HG03342 (cell line): ENCODE measurements around the gene CXCL16.

Source experiments
- ATAC-seq: cut with Tn5 transposase; IDR thresholded peaks from one replicate; pipeline ENCODE4 v1.9.1; 2021; ENCODE audit warnings: mild to moderate bottlenecking, moderate library complexity; ENCODE audit not compliant: unreplicated experiment

CXCL16 gene, protein sequence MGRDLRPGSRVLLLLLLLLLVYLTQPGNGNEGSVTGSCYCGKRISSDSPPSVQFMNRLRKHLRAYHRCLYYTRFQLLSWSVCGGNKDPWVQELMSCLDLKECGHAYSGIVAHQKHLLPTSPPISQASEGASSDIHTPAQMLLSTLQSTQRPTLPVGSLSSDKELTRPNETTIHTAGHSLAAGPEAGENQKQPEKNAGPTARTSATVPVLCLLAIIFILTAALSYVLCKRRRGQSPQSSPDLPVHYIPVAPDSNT

DNA sequence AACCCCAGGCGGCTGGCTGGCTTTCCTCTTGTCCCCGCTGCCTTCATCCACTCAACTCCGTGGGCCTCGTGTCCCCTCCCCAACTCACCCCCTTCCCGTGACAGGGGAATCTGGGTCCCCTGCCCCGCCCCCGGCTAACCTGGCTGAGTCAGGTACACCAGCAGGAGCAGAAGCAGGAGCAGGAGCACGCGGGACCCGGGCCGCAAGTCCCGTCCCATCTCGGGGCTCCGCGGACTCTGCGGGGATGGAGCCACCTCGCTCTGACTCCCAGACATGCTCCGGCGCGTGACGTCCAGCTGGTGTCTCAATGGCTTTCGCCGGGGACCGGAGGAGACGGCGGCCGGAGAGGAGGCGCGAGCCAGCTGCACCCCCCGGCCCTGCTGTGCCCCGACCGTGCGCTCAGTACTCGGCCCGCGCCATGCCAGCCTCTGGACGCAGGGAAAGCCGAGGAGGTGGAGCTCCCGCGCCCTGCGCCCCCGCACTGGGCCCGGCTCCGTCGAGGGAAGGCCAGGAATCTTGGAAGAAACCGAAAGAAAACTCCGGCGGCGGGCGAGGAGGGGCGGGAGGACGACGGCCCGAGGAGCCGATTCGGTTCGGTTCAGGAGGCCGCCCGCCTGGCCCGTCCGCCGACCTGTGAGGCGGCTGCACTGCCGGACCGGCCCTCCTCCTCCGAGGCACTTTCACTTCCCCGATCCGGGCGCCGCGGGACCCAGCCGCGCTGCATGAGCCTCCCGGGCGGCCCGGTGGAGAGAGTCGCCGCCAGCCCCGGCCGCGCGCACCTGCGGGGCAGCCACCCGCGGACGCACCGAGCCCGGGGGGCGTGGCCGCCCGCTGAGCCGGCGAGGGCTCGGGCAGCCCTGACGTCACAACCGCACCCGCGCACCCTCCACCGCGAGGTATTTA, at the start of gene CXCL16, which contains the start of gene ZMYND15:
CXCL16 (minus strand) TSS at position 807 of the 903 bp plus-strand sequence; CDS start at position 218, 589 bp downstream.
ZMYND15 (plus strand) TSS at position 712 of the 903 bp plus-strand sequence. CDS start 716 bp downstream, outside the sequence.
- ATAC-seq: no peak

DNA sequence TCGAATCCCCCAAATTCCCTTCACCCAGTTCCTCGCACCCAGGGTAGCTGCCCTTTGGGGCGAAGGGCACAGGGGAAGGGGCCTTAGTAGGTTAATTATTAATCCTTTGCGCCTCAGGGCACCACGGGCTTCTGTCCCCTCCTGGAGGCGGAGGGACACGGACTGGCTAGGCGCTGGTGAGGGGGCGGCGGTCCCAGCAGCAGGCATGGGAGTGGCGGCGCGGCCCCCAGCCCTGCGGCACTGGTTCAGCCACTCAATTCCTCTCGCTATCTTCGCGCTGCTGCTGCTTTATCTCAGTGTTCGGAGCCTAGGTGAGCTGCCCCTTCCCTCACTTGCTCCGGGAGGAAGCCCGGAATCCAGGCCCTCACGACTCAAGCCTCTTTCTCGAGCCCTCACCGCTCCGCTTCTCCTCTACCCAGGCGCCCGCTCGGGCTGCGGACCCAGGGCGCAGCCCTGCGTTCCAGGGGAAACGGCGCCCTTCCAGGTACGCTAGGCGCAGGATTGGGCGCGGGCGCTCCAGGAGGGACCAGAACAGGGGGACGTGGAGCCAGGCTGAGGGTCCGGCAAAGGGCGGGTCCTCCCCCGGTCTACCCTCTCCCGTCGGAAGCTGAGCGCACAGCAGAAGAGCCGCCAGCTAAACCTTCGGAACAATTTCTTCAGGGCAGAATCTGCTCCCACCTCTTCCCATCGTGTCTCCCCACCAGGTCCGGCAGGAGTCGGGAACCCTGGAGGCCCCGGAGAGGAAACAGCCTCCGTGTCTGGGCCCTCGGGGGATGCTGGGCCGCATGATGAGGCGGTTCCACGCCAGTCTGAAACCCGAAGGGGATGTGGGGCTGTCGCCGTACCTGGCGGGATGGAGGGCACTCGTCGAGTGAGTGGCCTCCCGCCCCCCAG, 49.3 kb upstream of the CXCL16 start, which contains the start of gene GLTPD2:
GLTPD2 (plus strand) TSS at position 158 of the 894 bp plus-strand sequence; CDS start at position 206, 48 bp downstream.
- no peak for ATAC-seq

DNA sequence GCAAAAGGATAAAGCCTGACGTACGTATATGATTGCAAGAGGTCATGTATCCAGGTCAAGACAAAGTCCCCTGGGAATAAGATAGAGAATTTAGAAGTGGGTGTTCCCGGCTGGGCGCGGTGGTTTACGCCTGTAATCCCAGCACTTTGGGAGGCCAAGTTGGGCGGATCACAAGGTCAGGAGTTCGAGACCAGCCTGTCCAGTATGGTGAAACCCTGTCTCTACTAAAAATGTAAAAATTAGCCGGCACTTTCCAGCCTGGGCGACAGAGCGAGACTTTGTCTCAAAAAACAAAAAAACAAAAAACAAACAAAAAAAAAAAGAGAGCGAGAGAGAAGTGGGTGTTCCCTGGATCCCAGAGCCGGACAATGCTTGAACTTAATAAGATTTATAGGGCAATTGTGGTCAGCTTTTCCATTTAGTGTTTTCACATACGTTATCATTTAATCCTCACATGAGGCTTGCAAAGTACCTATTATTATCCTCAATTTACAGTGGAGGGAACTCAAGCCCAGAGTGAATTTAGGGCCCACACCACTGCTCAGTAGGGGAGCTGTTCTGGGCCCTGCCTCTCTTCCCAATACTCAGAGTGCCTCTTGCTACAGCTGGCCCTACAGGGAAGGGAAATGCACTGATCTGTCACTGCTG, 48.6 kb upstream of the CXCL16 start:
- ATAC-seq: no peak

DNA sequence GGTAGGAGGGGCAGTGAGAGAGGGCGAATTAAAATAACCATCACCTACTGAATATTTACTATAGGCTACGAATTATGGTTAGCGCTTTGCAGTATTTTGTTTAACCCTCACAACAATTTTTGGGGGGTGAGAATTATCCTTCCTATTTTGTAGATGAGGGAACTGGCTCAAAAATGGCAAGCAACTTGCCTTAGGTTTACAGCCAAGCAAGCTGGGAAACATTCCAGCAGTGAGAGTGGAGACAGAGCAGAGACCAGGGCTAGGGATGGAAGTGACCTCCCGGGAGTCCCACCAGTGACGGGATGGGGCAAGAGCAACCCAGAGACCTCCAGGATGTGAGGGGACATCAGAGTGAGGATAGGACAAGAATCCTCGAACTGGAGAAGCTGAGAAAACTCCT, 46.8 kb upstream of the CXCL16 start:
- ATAC-seq: no peak

DNA sequence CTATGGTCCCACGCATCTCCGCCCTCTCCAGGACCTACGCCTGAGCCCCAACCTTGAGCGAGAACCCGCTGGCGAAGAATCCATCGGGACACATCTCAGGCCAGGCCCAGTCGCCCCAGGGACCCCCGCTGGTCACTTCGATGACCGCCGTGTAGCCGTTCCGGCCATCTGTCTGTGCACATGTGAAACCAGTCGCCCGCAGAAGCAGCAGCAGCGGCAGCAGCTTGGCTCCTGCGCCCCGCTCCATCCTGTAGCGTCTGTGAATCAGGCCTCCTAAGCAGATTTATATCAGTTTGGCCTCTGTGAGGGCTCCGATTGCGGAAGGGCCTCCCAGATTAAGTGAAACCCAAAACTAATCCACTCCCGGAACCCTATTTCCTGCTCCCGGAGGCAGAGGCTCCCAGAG, 46.4 kb upstream of the CXCL16 start, which contains the start of gene VMO1:
VMO1 (minus strand) TSS at position 259 of the 406 bp plus-strand sequence; CDS start at position 247, 12 bp downstream.
- ATAC-seq: no peak

DNA sequence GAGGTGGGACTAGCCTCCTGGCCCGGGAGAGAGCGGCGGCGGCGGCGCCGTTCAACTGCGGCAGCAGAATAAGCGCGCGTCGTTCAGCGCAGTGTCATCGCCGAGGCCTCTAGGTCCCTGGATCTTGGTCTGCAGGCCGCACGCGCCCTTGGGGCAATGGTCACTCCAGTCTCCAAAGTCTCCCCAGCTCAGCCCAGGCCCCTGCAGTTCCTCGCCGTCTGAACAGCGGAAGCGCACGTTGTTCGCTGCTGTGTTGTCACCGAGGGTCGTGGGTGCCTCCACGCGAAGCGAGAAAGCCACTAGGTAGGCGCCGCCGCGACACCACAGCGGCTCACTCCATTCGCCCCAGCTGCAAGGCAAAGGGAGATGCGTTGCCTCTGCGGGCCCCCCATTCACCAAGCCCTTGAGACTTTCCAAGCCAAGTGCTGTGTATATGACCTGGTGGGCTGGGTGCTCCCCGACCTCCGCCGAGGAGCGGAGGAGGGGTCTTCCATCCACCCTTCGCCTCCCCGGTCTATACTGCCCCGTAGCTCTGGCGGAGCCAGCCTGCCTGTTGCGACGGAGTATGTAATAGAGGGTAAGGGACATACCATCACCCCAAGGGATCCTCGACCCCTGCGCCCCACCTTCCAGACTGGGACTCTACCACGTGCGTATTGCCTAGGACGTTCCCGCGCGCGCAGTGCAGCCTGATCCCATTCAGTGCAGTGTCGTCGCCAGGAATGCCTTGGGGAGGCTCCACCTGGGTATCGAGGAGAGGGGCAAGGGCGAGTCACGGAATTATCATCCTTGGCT, 45.8 kb upstream of the CXCL16 start:
- no peak for ATAC-seq

DNA sequence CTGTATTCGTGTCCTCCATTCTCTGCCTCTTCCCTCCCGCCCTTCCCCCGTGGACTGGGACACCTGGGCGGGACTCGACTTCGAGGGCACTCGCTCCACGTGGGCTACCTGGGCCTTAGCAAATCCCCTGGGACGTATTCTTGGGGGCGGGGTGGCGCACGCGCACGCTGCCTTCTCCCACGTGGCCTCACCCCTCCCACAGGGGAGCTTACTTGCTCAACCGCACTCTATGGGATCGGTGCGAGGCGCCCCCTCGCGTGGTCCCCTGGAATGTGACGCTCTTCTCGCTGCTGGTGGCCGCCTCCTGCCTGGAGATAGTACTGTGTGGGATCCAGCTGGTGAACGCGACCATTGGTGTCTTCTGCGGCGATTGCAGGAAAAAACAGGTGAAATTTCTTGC, 42.9 kb upstream of the CXCL16 start:
- no peak for ATAC-seq

DNA sequence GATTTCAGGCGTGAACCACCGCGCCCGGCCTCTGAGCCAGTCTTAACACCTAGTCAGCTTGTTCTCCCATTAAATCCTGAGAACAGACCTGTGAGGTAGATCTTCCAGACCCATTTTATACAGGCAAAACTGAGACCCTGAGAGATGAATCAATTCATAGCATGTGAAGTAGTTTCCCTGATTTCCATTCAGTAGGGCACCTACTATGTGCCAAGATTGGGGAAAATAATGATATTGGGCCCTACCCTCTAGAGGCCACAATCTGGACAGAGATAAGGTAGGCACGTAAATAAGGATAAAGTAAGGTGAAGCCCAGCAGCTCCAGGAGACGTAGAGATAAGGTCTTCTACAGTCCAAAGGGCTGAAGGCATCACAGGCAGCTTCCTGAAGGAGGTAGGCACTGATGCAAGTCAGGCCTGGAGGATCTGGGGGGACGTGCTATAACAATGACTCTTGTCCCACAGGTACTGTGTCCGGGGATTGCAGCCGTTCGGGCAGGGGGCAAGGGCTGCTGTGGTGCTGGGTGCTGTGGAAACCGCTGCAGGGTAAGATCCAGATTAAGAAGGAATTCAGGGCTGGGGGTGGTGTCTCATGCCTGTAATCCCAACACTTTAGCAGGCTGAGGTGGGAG, 40.7 kb upstream of the CXCL16 start:
- ATAC-seq: no peak

DNA sequence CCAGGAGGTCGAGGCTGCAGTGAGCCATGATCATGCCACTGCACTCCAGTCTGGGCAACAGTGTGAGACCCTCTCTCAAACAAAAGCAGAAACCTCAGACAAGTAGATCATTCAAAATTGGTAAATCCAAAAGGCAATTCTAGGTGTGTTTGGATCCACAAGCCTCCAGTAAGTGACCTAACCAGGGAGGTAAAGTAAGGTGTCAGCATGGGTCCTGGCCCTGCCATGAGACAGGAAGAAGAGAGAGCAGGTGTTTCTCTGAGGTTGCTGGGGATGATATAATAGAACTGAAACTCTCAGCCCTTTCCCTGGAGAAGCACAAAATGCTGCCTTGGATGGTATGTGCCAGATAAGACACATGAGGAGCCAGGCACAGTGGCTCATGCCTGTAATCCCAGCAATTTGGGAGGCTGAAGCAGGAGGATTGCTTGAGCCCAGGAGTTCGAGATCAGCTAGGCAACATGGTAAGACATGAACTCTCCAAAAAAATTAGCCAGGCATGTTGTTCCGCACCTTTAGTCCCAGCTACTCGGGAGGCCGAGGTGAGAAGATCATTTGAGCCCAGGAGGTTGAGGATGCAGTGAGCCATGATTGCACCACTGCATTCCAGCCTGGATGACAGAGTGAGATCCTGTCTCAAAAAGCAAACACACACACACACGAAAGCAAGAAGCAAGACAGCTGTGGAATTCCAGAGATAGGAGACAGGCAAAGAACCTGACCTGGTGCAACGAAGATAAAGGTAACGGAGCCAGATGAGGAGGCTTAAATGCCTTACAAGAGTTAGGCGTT, 38.4 kb upstream of the CXCL16 start:
- no peak for ATAC-seq

DNA sequence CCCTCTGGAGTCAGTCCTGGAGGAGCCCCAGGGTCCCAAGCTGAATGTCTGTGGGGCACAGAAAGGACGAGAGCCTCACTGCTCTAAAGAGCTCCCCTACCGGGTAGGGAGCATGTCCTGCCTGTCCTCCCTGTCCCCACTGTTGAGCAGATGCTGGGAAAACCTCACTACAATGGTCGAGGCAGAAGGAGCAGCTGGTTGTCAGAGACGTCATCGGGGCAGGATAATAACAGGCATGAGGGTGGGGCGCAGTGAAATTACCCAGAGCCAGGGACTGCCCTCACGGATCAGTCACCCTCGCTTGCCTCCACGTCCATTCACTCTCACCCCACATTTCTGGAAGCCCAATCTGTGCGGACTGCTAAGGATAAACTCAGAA, 32.5 kb upstream of the CXCL16 start:
- ATAC-seq: no peak

DNA sequence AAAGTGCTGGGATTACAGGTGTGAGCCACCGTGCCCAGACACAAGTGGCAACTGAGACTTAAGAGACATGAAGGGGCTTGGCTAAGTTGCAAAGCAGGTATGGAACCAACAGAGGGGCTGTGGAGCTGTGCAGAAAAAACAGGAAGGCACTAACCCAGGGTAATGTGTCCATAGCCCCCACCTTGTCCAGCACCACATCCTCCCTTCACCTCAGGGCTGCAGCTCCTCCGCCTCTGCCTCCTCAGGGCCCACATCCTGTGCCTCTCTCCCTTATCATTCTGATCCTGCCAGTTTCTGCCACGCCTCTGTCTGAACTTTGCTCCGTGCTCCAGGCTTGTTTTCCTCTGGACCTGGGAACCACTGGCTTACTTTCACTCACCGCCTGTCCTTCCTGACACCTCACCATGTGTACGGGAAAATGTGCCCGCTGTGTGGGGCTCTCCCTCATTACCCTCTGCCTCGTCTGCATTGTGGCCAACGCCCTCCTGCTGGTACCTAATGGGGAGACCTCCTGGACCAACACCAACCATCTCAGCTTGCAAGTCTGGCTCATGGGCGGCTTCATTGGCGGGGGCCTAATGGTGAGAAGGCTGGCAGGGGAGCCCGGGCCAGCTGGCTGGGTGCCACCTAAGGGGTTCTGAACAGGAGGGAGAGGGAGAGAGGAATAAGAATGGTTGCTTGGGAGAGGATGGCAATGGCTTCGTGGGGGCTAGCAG, 31.9 kb upstream of the CXCL16 start, which contains the start of gene TM4SF5:
TM4SF5 (plus strand) TSS at position 368 of the 716 bp plus-strand sequence; CDS start at position 405, 37 bp downstream.
- ATAC-seq: no peak

DNA sequence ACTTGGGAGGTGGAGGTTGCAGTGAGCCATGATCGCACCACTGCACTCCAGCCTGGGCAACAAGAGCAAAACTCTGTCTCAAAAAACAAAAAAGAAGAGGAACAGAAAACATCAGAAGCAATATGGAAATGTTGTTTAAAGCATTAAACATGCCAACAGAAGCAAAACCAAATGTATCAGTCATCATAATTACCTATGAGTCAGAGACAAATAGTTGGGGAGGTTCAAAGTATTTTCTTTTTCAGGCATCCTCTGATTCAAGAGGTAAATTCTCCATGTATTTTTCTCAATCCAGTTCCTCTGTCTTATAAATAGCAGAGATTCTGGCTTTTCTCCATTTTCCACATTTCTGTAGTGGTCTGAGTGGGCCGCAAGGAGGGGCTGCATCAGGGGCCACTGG, 29.9 kb upstream of the CXCL16 start:
- no peak for ATAC-seq

DNA sequence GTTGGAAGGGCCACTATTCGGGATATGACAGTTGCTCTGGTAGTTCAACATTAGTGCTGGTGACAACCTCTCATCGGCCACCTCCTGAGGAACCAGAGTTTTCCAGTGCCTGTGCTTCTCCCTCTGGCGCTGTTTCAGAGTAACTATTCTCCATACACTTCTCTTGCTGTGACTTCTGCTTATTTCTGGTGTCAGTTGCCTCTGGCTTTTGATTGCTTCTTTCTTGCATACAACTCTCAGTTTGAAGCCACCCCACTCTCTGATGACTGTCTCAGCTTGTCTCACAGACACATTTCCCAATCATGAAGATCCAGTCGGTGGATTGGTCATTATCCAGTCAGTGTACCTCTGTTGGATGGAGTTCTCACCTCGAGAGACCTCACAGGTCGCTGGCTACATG, 28.6 kb upstream of the CXCL16 start:
- ATAC-seq: no peak

DNA sequence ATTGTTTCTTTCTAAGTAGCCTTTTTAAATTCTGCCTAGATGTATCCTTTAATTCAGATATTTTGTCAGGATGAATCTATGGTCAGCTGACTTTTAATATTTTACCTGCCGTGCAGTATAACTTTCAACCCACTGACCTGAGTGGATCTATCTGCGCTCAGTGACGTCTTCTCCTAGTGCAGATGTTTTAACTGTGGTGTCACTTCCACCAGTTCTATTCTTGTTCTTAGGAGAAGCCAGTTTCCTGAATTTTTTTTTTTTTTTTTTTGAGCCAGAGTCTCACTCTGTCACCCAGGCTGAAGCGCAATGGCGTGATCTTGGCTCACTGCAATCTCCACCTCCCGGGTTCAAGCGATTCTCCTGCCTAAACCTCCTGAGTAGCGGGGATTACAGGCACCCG, 27.0 kb upstream of the CXCL16 start:
- no peak for ATAC-seq

DNA sequence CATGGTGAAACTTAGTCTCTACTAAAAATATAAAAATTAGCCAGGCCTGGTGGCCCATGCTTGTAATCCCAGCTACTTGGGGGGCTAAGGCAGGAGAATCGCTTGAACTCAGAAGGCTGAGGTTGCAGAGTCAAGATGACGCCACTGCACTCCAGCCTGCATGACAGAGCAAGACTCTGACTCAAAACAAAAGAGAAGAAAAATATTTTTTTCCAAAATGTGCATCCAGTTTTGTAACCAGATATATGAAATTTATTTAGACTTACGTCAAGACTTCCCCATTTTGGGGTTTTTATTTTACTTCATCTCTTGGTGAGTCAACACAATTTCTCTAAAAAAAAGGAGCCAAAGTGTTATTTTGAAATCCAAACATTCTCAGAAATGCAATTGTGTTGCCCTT, 26.5 kb upstream of the CXCL16 start:
- no peak for ATAC-seq

DNA sequence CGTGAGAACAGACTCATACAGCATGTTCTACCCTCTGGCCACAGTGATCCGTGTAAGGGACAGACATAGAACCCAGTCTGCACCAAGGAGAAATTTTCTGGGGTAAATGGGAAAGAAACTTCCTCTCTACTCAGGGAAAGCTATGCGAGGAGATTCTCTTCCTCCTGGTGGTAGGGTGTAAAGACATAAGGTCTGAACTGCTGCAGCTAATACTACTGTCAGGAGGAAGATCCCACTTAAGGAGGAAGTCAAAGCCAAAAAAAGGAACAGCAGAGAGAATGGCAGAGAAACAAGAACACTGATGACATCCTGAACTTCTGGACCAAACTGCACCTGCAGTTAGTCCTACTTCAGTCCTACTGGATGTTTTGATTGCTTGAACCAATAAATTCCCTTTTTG, 24.9 kb upstream of the CXCL16 start:
- no peak for ATAC-seq

DNA sequence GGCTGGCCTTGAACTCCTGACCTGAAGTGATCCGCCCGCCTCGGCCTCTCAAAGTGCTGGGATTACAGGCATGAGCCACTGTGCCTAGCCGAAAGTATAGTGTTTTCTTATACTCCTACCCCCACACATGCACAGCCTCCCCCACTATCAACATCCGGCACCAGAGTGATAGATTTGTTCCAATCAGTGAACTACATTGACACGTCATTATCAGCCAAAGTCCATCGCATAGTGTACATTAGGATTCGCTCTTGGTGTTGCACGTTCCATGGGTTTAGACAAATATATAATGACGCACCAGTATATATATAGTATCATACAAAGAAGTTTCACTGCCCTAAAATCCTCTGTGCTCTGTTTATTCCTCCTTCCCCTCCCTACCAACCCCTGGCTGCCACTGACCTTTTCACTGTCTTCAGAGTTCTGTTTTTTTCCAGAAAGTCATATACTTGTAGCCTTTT, 20.1 kb upstream of the CXCL16 start:
- ATAC-seq: no peak
